DLD1 (cell line): ENCODE data around the gene MORC1.
"Not testable (repeated sequence)": the region's sequence is repeated elsewhere in the genome, so short reads cannot be mapped to it uniquely, and the experiment has no call there.

Experiments
- in situ Hi-C: cut with HindIII; loops from 2 replicates; pipeline ENCODE4 v1.10.0; 2017; ENCODE audit warnings: low sequenced_read_pairs

The MORC1 gene

DNA sequence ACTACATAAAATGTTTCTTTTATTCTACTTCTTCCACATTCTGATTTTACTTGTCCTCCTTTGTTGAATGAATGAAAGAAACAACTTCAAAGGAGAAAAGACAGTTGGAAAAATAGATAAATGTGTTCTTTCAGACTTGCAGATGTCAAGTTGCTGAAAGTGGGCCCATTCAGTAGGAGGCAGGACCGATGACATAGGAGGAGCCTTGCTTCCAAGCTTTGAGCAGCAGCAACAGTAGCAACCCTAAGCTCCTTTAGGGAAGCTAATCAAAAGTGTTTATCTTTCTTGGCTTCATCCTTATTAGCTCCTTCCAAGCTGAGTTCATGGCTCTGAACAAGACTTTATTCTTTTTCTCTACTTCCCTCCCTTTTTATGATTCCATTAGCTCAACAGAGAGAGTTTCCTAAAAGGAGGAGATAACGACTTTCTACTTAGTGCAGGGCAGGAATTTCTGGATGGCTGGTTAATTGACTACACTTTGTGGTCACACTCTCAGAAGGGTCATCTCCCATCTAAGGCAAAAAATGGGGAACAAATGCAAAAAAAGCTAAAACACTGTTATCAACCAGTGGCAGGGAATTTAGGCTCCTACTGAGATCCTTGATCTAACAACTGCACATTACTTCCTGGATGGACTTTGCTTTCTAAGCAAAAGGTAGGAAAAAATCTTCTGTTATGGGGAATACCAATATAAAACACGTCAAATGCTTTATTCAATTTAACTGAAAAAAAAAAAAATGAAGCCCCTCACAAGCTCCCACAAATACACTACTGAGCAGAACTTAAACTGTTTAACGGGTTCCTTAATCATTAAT is 4.8 kb downstream of the MORC1 start:
- in situ Hi-C loops = no loop called here

GRCh38 chr3:109109574-109109973 is 8.4 kb downstream of the MORC1 start:
- in situ Hi-C loops = no loop called here

- in situ Hi-C loops = no loop called here
These were observed 19.8 kb downstream of the MORC1 start for GRCh38 chr3:109098079-109098644.

DNA sequence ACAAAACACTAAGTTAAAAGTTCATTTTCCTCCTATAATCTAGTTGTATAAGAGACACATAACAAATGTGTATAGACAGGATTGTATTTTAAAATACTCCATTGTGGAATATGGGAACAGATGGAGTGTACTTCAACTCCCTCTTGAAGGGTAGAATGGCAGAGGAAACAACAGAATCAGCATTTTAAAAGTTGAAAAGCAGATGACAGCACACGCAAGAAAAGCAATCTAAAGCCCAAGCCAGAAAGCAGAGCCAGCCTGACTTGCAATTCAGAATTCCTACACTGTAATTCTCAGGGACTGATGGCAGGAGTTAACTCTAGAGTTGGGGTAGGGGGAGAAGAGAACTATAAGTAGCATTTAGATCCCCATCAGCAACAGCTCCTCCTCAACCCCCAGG is 22.8 kb downstream of the MORC1 start:
- in situ Hi-C loops = no loop called here

DNA sequence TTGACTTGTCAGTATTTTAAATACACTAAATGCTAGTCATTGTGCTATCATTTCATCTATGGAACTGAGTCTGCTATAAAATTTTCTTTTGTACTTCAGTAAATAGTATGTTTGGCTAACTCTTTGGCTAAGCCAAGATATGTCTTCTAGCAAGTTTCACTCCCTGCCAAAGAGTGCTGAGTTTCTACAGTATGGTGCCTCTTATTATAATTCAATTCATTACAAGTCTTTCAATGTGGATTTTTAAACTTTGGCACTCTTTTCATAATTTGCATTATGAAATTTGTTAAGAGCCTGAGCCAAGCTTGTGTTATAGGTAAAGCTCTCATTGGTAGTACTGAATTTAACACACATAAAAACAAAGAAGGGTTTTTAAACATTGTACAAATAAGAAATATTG is 24.4 kb downstream of the MORC1 start:
- in situ Hi-C loops = no loop called here

DNA sequence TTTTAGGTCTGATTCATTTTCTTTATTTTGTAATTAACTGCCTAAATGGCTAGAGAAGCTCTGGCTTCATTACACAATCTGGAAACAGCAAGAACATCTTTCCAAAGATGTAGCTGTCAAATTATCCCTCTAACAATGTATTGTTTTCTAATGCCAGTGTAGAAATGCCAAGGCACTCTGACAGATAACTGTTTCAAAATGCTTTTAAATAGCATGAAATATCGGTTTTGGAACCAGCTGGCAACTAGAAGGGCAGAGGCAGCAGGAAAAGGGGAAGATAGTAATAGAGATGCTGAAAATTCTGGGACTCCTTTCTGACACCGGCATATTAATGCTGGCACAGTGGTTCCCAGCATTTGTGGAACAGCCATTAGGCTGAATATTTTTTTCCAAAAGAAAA is 26.1 kb downstream of the MORC1 start:
- in situ Hi-C loops = no loop called here

DNA sequence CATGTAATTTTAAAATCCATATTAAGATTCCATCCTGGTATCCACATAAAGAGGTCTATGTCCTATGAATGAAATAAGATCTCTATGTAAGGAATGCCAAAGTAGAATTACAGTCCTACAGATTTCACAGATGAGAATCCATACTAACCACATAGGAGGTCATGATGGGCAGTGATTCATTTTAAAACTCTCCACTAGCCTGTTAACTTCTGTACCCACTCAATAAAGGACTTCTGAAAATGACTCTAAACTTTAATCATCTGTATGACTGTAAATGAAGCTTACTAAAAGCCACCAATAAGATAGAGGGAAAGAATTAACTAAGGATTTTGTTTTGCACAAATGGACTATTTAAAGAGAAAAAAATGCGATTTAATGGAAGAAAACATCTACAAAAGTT is 28.7 kb downstream of the MORC1 start:
- in situ Hi-C loops = no loop called here

- in situ Hi-C loops = no loop called here
These were observed 36.0 kb downstream of the MORC1 start for GRCh38 chr3:109081746-109082510.

DNA sequence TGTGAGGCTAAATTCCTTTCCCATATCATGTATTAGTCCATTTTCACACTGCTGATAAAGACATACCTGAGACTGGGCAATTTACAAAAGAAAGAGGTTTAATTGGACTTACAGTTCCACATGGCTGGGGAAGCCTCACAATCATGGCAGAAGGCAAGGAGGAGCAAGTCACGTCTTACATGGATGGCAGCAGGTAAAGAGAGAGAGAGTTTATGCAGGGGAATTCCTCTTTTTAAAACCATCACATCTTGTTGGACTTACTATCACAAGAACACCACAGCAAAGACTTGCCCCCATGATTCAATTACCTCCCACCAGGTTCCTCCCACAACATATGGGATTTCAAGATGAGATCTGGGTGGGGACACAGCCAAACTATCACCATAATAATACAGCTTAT is 37.8 kb downstream of the MORC1 start:
- in situ Hi-C loops = not testable (repeated sequence)

- in situ Hi-C loops = no loop called here
These were observed 44.8 kb downstream of the MORC1 start for GRCh38 chr3:109073116-109073515.

- in situ Hi-C loops = no loop called here
These were observed 45.7 kb downstream of the MORC1 start for GRCh38 chr3:109072194-109072593.

DNA sequence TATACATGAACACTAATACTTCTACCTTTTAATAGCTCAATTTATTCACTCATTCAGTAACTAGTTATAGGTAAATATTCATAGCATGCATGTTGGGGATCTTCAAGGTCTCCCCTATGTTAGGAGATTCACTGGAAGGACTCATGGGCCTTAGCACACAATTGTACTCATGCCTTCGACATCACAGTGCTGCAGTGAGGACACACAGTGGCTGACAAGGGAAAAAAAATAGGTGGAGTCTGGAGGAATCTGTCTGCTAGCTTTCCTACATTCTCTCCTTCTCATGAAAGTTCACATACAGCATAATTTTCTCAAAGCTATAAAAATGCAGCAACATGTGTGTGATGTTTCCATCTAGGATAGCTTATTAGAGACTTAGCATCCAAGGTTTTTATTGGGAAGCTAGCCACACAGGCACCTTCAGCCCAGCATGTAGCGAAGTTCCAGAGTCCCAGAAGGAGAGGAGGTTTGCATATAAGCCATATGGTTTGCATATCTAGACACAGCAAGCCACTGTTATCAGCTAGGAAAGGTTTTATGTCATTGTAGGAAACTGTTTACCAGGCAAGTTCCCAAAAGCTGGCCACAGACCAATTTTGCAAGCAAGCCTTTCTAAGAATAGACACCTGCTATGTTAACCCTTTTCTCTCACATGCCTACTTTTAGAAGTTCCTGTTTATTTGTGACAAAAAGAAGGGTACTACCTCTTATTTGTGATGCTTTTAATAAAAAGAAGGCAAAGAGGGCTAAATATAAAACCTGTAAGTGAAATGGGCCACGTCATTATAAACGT is 46.4 kb downstream of the MORC1 start:
- in situ Hi-C loops = no loop called here

DNA sequence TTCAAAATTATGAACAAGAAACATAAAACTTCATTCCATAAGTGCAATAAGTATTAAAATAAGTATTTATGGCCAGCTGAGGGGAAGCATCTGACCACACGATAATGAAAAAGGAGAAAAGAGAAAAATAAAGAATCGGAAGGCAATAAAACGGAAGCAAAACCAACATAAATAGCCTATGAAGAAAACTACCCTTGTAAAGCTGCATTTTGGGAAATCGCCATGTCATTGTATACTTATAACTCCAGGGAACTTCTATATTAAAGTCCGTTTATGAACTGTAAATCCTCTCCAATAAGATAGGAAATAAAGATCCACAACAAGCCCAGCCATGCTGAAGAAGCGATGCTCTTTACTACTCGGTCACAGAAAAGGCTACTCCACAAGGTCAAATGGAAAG is 47.7 kb downstream of the MORC1 start:
- in situ Hi-C loops = no loop called here

DNA sequence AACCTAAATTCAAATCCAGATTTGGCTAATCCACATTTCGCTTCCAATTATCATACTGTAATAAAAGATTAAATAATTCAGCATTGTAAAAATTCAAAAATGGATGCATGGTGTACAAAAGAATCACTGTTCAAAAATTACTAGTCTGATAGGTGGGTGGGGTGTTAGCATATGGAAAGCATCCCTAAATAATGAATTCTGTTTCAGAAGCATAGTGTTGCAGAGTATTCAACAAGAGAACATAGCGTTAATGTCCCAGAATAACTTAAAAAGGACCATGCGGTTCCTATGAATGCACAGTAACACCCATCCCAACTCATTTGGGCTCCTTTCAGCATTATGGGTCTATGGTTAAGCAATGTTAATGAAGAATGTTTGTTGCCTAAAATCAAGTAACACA is 51.1 kb downstream of the MORC1 start:
- in situ Hi-C loops = no loop called here

DNA sequence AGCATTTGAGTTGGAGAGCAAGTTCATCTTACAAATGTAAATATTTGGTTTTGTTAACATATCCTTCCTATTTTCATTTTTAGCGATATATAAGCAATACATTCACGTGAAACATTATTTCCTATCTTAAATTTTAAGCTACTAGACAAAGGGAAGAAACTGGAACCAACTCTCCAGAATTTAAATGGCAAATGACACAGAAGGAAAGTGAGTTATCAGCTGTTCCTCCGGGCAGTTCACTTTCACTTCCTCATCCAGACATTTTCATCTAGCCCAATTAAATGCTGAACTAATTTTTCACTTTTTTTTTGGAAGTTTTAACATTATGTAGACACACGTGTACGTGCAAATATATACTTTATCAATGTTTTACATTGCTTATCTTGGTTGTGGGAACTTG is 58.7 kb downstream of the MORC1 start:
- in situ Hi-C loops = no loop called here

DNA sequence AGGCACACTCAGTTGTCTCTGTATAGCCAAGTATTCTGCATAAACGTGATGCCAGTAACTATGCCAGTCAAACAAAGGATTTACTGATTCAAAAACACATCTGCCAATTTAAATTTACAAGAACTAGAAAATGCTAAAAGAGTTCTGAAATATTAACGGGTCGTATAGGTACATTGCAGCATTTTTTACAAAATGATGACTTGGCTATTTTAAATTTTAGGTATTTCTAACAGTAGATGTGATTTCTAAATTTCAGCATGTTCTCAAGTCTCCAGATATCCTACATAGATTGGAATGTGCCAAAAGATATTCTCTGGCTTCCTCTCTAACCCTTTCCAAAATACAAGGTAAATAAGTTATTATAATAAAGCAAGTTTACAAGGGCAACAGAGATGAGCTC is 60.3 kb downstream of the MORC1 start:
- in situ Hi-C loops = no loop called here

DNA sequence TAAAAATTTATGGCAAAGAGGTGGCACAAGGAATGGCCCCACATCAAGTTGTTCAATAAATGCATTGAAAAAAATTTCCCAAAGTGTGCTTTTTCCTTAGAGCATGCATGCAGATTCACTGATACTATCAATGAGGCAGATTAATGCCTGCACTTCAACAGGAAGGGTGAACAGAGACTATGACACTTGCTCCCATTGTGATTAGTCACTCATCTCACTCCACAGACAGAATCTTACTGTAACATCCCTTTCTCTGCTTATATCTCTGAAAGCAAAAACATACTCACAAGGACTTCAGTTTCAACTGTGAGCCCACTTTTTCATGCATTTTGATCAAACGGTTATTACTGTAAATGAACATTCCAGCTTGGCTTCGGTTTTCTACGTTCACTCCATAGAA is 60.9 kb downstream of the MORC1 start:
- in situ Hi-C loops = no loop called here

DNA sequence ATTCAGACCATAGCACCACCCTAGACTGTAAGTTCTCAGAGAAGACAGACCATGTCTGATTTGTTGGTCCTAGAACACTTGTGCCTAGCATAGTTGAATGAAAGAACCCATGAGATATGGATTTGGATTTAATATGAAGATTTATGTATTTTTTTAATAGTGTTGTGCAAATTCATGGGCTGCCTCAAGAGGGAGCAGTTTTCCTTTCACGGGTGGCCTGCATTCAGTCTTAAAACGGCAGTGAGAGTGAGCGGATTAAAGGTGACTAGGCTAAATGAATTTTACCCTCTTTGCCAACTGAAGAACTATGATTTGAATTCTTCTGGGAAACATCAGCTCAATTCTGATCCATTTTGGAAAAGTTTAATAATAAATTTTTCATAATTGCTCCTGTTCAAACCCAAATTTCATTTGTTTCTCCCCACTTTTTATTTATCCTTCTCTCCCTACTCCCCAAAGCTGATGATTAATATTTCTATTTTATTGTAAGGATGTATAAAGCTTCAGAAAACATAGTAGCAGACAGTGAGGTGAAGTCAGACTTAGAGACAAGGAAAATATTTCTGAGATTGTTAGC is 67.3 kb downstream of the MORC1 start:
- in situ Hi-C loops = no loop called here

- in situ Hi-C loops = no loop called here
These were observed 70.6 kb downstream of the MORC1 start for GRCh38 chr3:109047366-109047765.

- in situ Hi-C loops = no loop called here
These were observed 72.5 kb downstream of the MORC1 start for GRCh38 chr3:109045271-109046040.
